Measurements from ENCODE around the gene CAV2.

CAV2 gene

GRCh38 chr7:116493449-116493848, 6.1 kb upstream of the CAV2 start:
- TF ChIP-seq POLR2AphosphoS5 (IDR thresholded peaks at IDR 0.05; ENCODE audit: low read depth, low read length), result no peak
- TF ChIP-seq SIN3A (IDR thresholded peaks at IDR 0.05; ENCODE audit: borderline replicate concordance, insufficient read depth, low read length), result no peak
- TF ChIP-seq FOXP2 (optimal IDR thresholded peaks at IDR 0.05; ENCODE audit: borderline replicate concordance, extremely low read depth, extremely low read length, insufficient read depth), result no peak
- TF ChIP-seq TAF1 (IDR thresholded peaks at IDR 0.05; ENCODE audit: borderline replicate concordance, insufficient read depth, low read length), result no peak
- TF ChIP-seq, protein P1, sequence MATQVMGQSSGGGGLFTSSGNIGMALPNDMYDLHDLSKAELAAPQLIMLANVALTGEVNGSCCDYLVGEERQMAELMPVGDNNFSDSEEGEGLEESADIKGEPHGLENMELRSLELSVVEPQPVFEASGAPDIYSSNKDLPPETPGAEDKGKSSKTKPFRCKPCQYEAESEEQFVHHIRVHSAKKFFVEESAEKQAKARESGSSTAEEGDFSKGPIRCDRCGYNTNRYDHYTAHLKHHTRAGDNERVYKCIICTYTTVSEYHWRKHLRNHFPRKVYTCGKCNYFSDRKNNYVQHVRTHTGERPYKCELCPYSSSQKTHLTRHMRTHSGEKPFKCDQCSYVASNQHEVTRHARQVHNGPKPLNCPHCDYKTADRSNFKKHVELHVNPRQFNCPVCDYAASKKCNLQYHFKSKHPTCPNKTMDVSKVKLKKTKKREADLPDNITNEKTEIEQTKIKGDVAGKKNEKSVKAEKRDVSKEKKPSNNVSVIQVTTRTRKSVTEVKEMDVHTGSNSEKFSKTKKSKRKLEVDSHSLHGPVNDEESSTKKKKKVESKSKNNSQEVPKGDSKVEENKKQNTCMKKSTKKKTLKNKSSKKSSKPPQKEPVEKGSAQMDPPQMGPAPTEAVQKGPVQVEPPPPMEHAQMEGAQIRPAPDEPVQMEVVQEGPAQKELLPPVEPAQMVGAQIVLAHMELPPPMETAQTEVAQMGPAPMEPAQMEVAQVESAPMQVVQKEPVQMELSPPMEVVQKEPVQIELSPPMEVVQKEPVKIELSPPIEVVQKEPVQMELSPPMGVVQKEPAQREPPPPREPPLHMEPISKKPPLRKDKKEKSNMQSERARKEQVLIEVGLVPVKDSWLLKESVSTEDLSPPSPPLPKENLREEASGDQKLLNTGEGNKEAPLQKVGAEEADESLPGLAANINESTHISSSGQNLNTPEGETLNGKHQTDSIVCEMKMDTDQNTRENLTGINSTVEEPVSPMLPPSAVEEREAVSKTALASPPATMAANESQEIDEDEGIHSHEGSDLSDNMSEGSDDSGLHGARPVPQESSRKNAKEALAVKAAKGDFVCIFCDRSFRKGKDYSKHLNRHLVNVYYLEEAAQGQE (IDR thresholded peaks at IDR 0.05; ENCODE audit: insufficient read depth in 1 of 2, low read depth in 2 of 2, low read length in 2 of 2), result no peak

- TF ChIP-seq SIN3A (IDR thresholded peaks at IDR 0.05; ENCODE audit: borderline replicate concordance, insufficient read depth, low read length) (no peak), POLR2AphosphoS5 (IDR thresholded peaks at IDR 0.05; ENCODE audit: low read depth, low read length) (no peak), FOXP2 (optimal IDR thresholded peaks at IDR 0.05; ENCODE audit: borderline replicate concordance, extremely low read depth, extremely low read length, insufficient read depth) (no peak), TAF1 (IDR thresholded peaks at IDR 0.05; ENCODE audit: borderline replicate concordance, insufficient read depth, low read length) (no peak)
- TF ChIP-seq, protein P1 (IDR thresholded peaks at IDR 0.05; ENCODE audit: insufficient read depth in 1 of 2, low read depth in 2 of 2, low read length in 2 of 2), result no peak
Measured at GRCh38 chr7:116494472-116494871, 5.1 kb upstream of the CAV2 start.

- TF ChIP-seq SIN3A (IDR thresholded peaks at IDR 0.05; ENCODE audit: borderline replicate concordance, insufficient read depth, low read length) (no peak), POLR2AphosphoS5 (IDR thresholded peaks at IDR 0.05; ENCODE audit: low read depth, low read length) (no peak), FOXP2 (optimal IDR thresholded peaks at IDR 0.05; ENCODE audit: borderline replicate concordance, extremely low read depth, extremely low read length, insufficient read depth) (no peak), TAF1 (IDR thresholded peaks at IDR 0.05; ENCODE audit: borderline replicate concordance, insufficient read depth, low read length) (no peak)
- TF ChIP-seq, protein P1 (IDR thresholded peaks at IDR 0.05; ENCODE audit: insufficient read depth in 1 of 2, low read depth in 2 of 2, low read length in 2 of 2), result no peak
Measured at GRCh38 chr7:116495736-116496135, 3.8 kb upstream of the CAV2 start.

GRCh38 chr7:116496653-116497052, 2.9 kb upstream of the CAV2 start:
- TF ChIP-seq POLR2AphosphoS5 (IDR thresholded peaks at IDR 0.05; ENCODE audit: low read depth, low read length) (no peak), SIN3A (IDR thresholded peaks at IDR 0.05; ENCODE audit: borderline replicate concordance, insufficient read depth, low read length) (no peak), TAF1 (IDR thresholded peaks at IDR 0.05; ENCODE audit: borderline replicate concordance, insufficient read depth, low read length) (no peak)

GRCh38 chr7:116497708-116498107, 1.8 kb upstream of the CAV2 start:
- TF ChIP-seq TAF1 (IDR thresholded peaks at IDR 0.05; ENCODE audit: borderline replicate concordance, insufficient read depth, low read length), result no peak

GRCh38 chr7:116500078-116500853, 728 bp downstream of the CAV2 start:
- TF ChIP-seq TAF1 (IDR thresholded peaks at IDR 0.05; ENCODE audit: borderline replicate concordance, insufficient read depth, low read length) (no peak), SIN3A (IDR thresholded peaks at IDR 0.05; ENCODE audit: borderline replicate concordance, insufficient read depth, low read length) (no peak), FOXP2 (optimal IDR thresholded peaks at IDR 0.05; ENCODE audit: borderline replicate concordance, extremely low read depth, extremely low read length, insufficient read depth) (no peak), POLR2AphosphoS5 (IDR thresholded peaks at IDR 0.05; ENCODE audit: low read depth, low read length) (no peak)
- TF ChIP-seq, protein P1 (IDR thresholded peaks at IDR 0.05; ENCODE audit: insufficient read depth in 1 of 2, low read depth in 2 of 2, low read length in 2 of 2), result no peak

Data from PFSK-1 (cell line).